HepG2 (cell line): ENCODE results near the gene MCRIP2. TPM values are rescaled to one million over a fixed set of nuclear protein-coding genes. Genes with fewer than 3 reads are reported as not detected.

Experiments
- AFF4 ChIP-seq: sonication (generic); formaldehyde crosslinking; IDR thresholded peaks from 2 replicates; pipeline ENCODE4 v1.4.0; 2020; ENCODE audit warnings: missing genetic modification reagents
- MYNN ChIP-seq: sonication (generic); formaldehyde crosslinking; IDR thresholded peaks from 2 replicates; pipeline ENCODE4 v1.4.0; 2020; ENCODE audit warnings: mild to moderate bottlenecking, low read depth, missing genetic modification reagents
- PRPF4 ChIP-seq: fragments of 200-400 bp; formaldehyde crosslinking; IDR thresholded peaks from 2 replicates; pipeline ENCODE4 v1.6.1; 2016; ENCODE audit warnings: low read length, low read depth; ENCODE audit not compliant: poor library complexity, severe bottlenecking
- ZNF225 ChIP-seq: sonication (generic); formaldehyde crosslinking; IDR thresholded peaks from 2 replicates; pipeline ENCODE4 v1.4.0; 2020; ENCODE audit warnings: mild to moderate bottlenecking, missing genetic modification reagents
- ZNF44 ChIP-seq: sonication (generic); formaldehyde crosslinking; IDR thresholded peaks from 2 replicates; pipeline ENCODE4 v1.5.1; 2020; ENCODE audit warnings: mild to moderate bottlenecking, missing genetic modification reagents
- ZNF496 ChIP-seq: sonication (generic); formaldehyde crosslinking; IDR thresholded peaks from 2 replicates; pipeline ENCODE4 v1.8.1; 2023; ENCODE audit warnings: mild to moderate bottlenecking, moderate library complexity, missing genetic modification reagents; ENCODE audit not compliant: insufficient replicate concordance
- ZNF501 ChIP-seq: sonication (generic); formaldehyde crosslinking; IDR thresholded peaks from 2 replicates; pipeline ENCODE4 v1.5.1; 2020; ENCODE audit warnings: mild to moderate bottlenecking, moderate library complexity, missing genetic modification reagents
- ZNF616 ChIP-seq: sonication (generic); formaldehyde crosslinking; IDR thresholded peaks from 2 replicates; pipeline ENCODE4 v1.5.0; 2020; ENCODE audit warnings: low read depth, mild to moderate bottlenecking, missing genetic modification reagents
- ZNF878 ChIP-seq: sonication (generic); formaldehyde crosslinking; IDR thresholded peaks from 2 replicates; pipeline ENCODE4 v1.8.1; 2023; ENCODE audit warnings: mild to moderate bottlenecking, missing genetic modification reagents, moderate library complexity
- polyA plus RNA-seq, 8 experiments: library from polyadenylated mRNA; depleted of rRNA in 3 of 8; stranded (reverse) in 7 of 8; unstranded in 1 of 8; fragments of >200 nt; fragmentation: Illumina TruSeq in 4 of 8; extraction: Trizol in 4 of 8; gene quantifications; 2 replicates each; pipeline versions ENCODE4 v1.2.1 to v1.2.3, GENCODE V29; 2011 to 2016; ENCODE audit warnings: low read depth in 4 of 8, missing spikeins in 1 of 8, mixed read lengths in 1 of 8; ENCODE audit not compliant: insufficient read depth in 1 of 8
- total RNA-seq, 5 experiments: library from RNA; depleted of rRNA; stranded (reverse); fragments of >200 nt; fragmentation: Illumina TruSeq; extraction: Trizol; gene quantifications; 2 replicates each; pipeline ENCODE4 v1.2.3, GENCODE V29; 2016; ENCODE audit warnings: low read depth in 1 of 5
- TF ChIP-seq, protein P1 (sequence below): IDR thresholded peaks from 2 replicates; pipeline ENCODE4 v1.6.1; 2016; ENCODE audit warnings: low read depth
- TF ChIP-seq, protein P2 (sequence below), 2 experiments: sonication (generic) in 1 of 2; formaldehyde crosslinking in 1 of 2; IDR thresholded peaks; 2 replicates each; pipeline versions ENCODE4 v1.5.1 to v1.6.1; 2011 to 2020; ENCODE audit warnings: borderline replicate concordance in 1 of 2, low read depth in 1 of 2, low read length in 1 of 2, mild to moderate bottlenecking in 1 of 2, missing genetic modification reagents in 1 of 2, moderate library complexity in 1 of 2
- TF ChIP-seq, protein P3 (sequence below): sonication (generic); formaldehyde crosslinking; IDR thresholded peaks from 2 replicates; pipeline ENCODE4 v1.4.0; 2020; ENCODE audit warnings: mild to moderate bottlenecking, missing genetic modification reagents
- TF ChIP-seq, protein P4 (sequence below): sonication (generic); formaldehyde crosslinking; conservative IDR thresholded peaks from 2 replicates; pipeline ENCODE4 v1.4.0; 2020; ENCODE audit warnings: mild to moderate bottlenecking, missing genetic modification reagents, moderate library complexity

MCRIP2 gene
- total and polyA plus RNA-seq, 2 of the 13 experiments (the other 11 are each of a cell fraction or from before 2014, with no cell fraction given) = 39.6 to 76.7 TPM

- TF ChIP-seq AFF4 (CRISPR knock-in tag) (peak; percentile 69; the same call in 1 of the 2 replicates), ZNF501 (CRISPR knock-in tag) (peak; percentile 43), ZNF496 (no peak), ZNF616 (no peak; the same call in 1 of the 2 replicates), ZNF878 (CRISPR knock-in tag) (no peak), ZNF225 (CRISPR knock-in tag) (no peak), MYNN (CRISPR knock-in tag) (no peak), ZNF44 (CRISPR knock-in tag) (no peak), PRPF4 (no peak)
- TF ChIP-seq, protein P1, sequence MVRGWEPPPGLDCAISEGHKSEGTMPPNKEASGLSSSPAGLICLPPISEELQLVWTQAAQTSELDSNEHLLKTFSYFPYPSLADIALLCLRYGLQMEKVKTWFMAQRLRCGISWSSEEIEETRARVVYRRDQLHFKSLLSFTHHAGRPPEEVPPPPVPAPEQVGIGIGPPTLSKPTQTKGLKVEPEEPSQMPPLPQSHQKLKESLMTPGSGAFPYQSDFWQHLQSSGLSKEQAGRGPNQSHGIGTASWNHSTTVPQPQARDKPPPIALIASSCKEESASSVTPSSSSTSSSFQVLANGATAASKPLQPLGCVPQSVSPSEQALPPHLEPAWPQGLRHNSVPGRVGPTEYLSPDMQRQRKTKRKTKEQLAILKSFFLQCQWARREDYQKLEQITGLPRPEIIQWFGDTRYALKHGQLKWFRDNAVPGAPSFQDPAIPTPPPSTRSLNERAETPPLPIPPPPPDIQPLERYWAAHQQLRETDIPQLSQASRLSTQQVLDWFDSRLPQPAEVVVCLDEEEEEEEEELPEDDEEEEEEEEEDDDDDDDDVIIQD = no peak
- TF ChIP-seq, protein P2, sequence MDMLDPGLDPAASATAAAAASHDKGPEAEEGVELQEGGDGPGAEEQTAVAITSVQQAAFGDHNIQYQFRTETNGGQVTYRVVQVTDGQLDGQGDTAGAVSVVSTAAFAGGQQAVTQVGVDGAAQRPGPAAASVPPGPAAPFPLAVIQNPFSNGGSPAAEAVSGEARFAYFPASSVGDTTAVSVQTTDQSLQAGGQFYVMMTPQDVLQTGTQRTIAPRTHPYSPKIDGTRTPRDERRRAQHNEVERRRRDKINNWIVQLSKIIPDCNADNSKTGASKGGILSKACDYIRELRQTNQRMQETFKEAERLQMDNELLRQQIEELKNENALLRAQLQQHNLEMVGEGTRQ (IDR thresholded peaks at IDR 0.05; ENCODE audit: low read depth, low read length) = peak; percentile 29; the same call in 1 of the 2 replicates
- TF ChIP-seq, protein P2 (CRISPR knock-in tag; IDR thresholded peaks at IDR 0.05; ENCODE audit: borderline replicate concordance) = peak; percentile 52; the same call in 1 of the 2 replicates
- TF ChIP-seq, protein P3, sequence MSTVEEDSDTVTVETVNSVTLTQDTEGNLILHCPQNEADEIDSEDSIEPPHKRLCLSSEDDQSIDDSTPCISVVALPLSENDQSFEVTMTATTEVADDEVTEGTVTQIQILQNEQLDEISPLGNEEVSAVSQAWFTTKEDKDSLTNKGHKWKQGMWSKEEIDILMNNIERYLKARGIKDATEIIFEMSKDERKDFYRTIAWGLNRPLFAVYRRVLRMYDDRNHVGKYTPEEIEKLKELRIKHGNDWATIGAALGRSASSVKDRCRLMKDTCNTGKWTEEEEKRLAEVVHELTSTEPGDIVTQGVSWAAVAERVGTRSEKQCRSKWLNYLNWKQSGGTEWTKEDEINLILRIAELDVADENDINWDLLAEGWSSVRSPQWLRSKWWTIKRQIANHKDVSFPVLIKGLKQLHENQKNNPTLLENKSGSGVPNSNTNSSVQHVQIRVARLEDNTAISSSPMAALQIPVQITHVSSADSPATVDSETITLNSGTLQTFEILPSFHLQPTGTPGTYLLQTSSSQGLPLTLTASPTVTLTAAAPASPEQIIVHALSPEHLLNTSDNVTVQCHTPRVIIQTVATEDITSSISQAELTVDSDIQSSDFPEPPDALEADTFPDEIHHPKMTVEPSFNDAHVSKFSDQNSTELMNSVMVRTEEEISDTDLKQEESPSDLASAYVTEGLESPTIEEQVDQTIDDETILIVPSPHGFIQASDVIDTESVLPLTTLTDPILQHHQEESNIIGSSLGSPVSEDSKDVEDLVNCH = no peak
- TF ChIP-seq, protein P4, sequence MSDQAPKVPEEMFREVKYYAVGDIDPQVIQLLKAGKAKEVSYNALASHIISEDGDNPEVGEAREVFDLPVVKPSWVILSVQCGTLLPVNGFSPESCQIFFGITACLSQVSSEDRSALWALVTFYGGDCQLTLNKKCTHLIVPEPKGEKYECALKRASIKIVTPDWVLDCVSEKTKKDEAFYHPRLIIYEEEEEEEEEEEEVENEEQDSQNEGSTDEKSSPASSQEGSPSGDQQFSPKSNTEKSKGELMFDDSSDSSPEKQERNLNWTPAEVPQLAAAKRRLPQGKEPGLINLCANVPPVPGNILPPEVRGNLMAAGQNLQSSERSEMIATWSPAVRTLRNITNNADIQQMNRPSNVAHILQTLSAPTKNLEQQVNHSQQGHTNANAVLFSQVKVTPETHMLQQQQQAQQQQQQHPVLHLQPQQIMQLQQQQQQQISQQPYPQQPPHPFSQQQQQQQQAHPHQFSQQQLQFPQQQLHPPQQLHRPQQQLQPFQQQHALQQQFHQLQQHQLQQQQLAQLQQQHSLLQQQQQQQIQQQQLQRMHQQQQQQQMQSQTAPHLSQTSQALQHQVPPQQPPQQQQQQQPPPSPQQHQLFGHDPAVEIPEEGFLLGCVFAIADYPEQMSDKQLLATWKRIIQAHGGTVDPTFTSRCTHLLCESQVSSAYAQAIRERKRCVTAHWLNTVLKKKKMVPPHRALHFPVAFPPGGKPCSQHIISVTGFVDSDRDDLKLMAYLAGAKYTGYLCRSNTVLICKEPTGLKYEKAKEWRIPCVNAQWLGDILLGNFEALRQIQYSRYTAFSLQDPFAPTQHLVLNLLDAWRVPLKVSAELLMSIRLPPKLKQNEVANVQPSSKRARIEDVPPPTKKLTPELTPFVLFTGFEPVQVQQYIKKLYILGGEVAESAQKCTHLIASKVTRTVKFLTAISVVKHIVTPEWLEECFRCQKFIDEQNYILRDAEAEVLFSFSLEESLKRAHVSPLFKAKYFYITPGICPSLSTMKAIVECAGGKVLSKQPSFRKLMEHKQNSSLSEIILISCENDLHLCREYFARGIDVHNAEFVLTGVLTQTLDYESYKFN (CRISPR knock-in tag) = peak; percentile 55
Measured at GRCh38 chr16:642189-643049, 791 bp downstream of the MCRIP2 start (continued).
